ENCODE results near the gene GHR.

GRCh38 chr5:42419294-42419693 lies 3.9 kb upstream of the GHR start:
- TF ChIP-seq, protein P1, sequence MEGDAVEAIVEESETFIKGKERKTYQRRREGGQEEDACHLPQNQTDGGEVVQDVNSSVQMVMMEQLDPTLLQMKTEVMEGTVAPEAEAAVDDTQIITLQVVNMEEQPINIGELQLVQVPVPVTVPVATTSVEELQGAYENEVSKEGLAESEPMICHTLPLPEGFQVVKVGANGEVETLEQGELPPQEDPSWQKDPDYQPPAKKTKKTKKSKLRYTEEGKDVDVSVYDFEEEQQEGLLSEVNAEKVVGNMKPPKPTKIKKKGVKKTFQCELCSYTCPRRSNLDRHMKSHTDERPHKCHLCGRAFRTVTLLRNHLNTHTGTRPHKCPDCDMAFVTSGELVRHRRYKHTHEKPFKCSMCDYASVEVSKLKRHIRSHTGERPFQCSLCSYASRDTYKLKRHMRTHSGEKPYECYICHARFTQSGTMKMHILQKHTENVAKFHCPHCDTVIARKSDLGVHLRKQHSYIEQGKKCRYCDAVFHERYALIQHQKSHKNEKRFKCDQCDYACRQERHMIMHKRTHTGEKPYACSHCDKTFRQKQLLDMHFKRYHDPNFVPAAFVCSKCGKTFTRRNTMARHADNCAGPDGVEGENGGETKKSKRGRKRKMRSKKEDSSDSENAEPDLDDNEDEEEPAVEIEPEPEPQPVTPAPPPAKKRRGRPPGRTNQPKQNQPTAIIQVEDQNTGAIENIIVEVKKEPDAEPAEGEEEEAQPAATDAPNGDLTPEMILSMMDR (IDR thresholded peaks at IDR 0.05): no peak
- TF ChIP-seq POLR2A (IDR thresholded peaks at IDR 0.05) (no peak), EP300 (IDR thresholded peaks at IDR 0.05) (no peak)

All from suprapubic skin (tissue), 3 donors.